ENCODE measurements around the gene PPP2R1B. TPM values are rescaled to one million over a fixed set of nuclear protein-coding genes. Genes with fewer than 3 reads are reported as not detected.

PPP2R1B gene
- total and polyA plus RNA-seq, 2 donors = 10.5 to 15.4 TPM

GRCh38 chr11:111699579-111700156 lies 66.5 kb downstream of the PPP2R1B start:
- Histone ChIP-seq H3K4me1 (ENCODE audit: control insufficient read depth in 2 of 2, insufficient read depth in 2 of 2, low read length in 2 of 2) (no peaks in the 10 kb centered on the region), H3K4me3 (ENCODE audit: low read length in 2 of 2) (no peak overlapping the region), H3K27me3 (ENCODE audit: control insufficient read depth in 2 of 2, insufficient read depth in 1 of 2, low read length in 1 of 2) (no peaks in the 10 kb centered on the region), H3K27ac (ENCODE audit: low read depth in 1 of 2, low read length in 1 of 2) (no peak overlapping the region), H3K36me3 (ENCODE audit: control insufficient read depth in 2 of 2, insufficient read depth in 2 of 2, low read length in 1 of 2) (peaks cover 17 to 21% of the 10 kb centered on the region in 2 donors), H3K9me3 (ENCODE audit: control insufficient read depth in 2 of 2, insufficient read depth in 1 of 2, low read length in 1 of 2) (no peaks in the 10 kb centered on the region)
- DNase-seq (ENCODE audit: low read depth in 6 of 9, low spot score in 9 of 9) = no peak
- WGBS = 100% methylated on average over 1 of the region's 1 CpG

GRCh38 chr11:111698852-111699559 lies 67.2 kb downstream of the PPP2R1B start:
- H3K36me3 ChIP-seq (ENCODE audit: control insufficient read depth in 2 of 2, insufficient read depth in 2 of 2, low read length in 1 of 2) = peaks cover 12 to 15% of the 10 kb centered on the region in 2 donors
- DNase-seq (ENCODE audit: low read depth in 6 of 9, low spot score in 9 of 9) = no peak
- 97% methylated on average over 3 of the region's 3 CpGs for WGBS
- H3K4me3 ChIP-seq (ENCODE audit: low read length in 2 of 2) = no peak overlapping the region
- H3K27me3 ChIP-seq (ENCODE audit: control insufficient read depth in 2 of 2, insufficient read depth in 1 of 2, low read length in 1 of 2) = no peaks in the 10 kb centered on the region
- no peaks in the 10 kb centered on the region for H3K9me3 ChIP-seq (ENCODE audit: control insufficient read depth in 2 of 2, insufficient read depth in 1 of 2, low read length in 1 of 2)
- no peak overlapping the region for H3K27ac ChIP-seq (ENCODE audit: low read depth in 1 of 2, low read length in 1 of 2)
- no peaks in the 10 kb centered on the region for H3K4me1 ChIP-seq (ENCODE audit: control insufficient read depth in 2 of 2, insufficient read depth in 2 of 2, low read length in 2 of 2)

- no peak for DNase-seq (ENCODE audit: low read depth in 6 of 9, low spot score in 9 of 9)
- Histone ChIP-seq H3K36me3 (ENCODE audit: control insufficient read depth in 2 of 2, insufficient read depth in 2 of 2, low read length in 1 of 2) (peaks cover 5 to 7% of the 10 kb centered on the region in 2 donors), H3K4me3 (ENCODE audit: low read length in 2 of 2) (no peak overlapping the region), H3K27ac (ENCODE audit: low read depth in 1 of 2, low read length in 1 of 2) (no peak overlapping the region), H3K27me3 (ENCODE audit: control insufficient read depth in 2 of 2, insufficient read depth in 1 of 2, low read length in 1 of 2) (no peaks in the 10 kb centered on the region), H3K9me3 (ENCODE audit: control insufficient read depth in 2 of 2, insufficient read depth in 1 of 2, low read length in 1 of 2) (no peaks in the 10 kb centered on the region), H3K4me1 (ENCODE audit: control insufficient read depth in 2 of 2, insufficient read depth in 2 of 2, low read length in 2 of 2) (no peaks in the 10 kb centered on the region)
- 99% methylated on average over 1 of the region's 1 CpG for WGBS
These were observed 68.2 kb downstream of the PPP2R1B start for GRCh38 chr11:111697933-111698371.

DNA sequence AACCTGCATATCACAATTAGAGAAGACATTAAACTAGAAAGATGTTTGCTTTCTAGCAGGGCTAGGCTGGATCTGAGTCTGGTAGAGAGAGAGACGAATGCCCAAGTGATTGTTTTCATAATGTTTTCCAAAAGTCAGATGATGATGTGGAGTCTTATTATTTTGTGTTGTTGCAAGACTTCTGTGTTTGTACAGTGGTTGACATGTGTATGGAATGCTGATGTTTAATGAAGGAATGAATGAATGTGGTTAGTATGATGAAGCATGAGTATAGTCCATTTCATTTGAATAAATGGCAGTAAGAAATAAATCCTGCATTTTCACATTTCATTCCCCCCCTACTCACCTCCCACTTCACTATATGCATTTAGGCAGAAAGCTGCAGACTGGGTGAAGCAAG lies 69.6 kb downstream of the PPP2R1B start:
- no peak for DNase-seq (ENCODE audit: low read depth in 6 of 9, low spot score in 9 of 9)
- H3K36me3 ChIP-seq (ENCODE audit: control insufficient read depth in 2 of 2, insufficient read depth in 2 of 2, low read length in 1 of 2) = peaks cover 1 to 6% of the 10 kb centered on the region in 2 donors
- no peak overlapping the region for H3K4me3 ChIP-seq (ENCODE audit: low read length in 2 of 2)
- no peaks in the 10 kb centered on the region for H3K27me3 ChIP-seq (ENCODE audit: control insufficient read depth in 2 of 2, insufficient read depth in 1 of 2, low read length in 1 of 2)
- H3K27ac ChIP-seq (ENCODE audit: low read depth in 1 of 2, low read length in 1 of 2) = no peak overlapping the region
- 93% methylated on average over 1 of the region's 1 CpG for WGBS
- no peaks in the 10 kb centered on the region for H3K4me1 ChIP-seq (ENCODE audit: control insufficient read depth in 2 of 2, insufficient read depth in 2 of 2, low read length in 2 of 2)
- no peaks in the 10 kb centered on the region for H3K9me3 ChIP-seq (ENCODE audit: control insufficient read depth in 2 of 2, insufficient read depth in 1 of 2, low read length in 1 of 2)

DNA sequence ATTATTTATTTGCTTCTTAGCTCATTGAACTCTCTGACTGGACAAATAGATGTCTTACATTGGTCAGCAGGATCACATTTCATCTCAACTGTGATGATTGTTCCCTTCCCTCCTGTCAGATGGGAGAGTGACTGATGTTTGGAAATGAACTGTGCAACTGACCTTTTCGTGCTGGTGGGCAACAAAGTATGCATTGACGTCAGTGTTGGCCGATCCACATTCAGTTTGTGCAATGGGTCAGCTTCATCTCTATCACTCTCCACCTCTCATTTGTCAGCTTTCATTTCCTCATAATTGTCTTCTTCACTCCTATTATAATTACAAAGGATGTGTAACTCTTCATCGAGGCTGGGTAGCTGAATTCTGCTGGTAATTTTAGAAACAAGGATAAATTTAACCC lies 71.3 kb downstream of the PPP2R1B start:
- Histone ChIP-seq H3K4me3 (ENCODE audit: low read length in 2 of 2) (no peak overlapping the region), H3K9me3 (ENCODE audit: control insufficient read depth in 2 of 2, insufficient read depth in 1 of 2, low read length in 1 of 2) (no peaks in the 10 kb centered on the region), H3K27ac (ENCODE audit: low read depth in 1 of 2, low read length in 1 of 2) (no peak overlapping the region), H3K27me3 (ENCODE audit: control insufficient read depth in 2 of 2, insufficient read depth in 1 of 2, low read length in 1 of 2) (no peaks in the 10 kb centered on the region), H3K36me3 (ENCODE audit: control insufficient read depth in 2 of 2, insufficient read depth in 2 of 2, low read length in 1 of 2) (peaks cover 3 to 4% of the 10 kb centered on the region in 2 donors), H3K4me1 (ENCODE audit: control insufficient read depth in 2 of 2, insufficient read depth in 2 of 2, low read length in 2 of 2) (no peaks in the 10 kb centered on the region)
- 96% methylated on average over 4 of the region's 4 CpGs for WGBS
- DNase-seq (ENCODE audit: low read depth in 6 of 9, low spot score in 9 of 9) = no peak

GRCh38 chr11:111693224-111693937 lies 72.8 kb downstream of the PPP2R1B start:
- WGBS = 98% methylated on average over 6 of the region's 6 CpGs
- H3K27me3 ChIP-seq (ENCODE audit: control insufficient read depth in 2 of 2, insufficient read depth in 1 of 2, low read length in 1 of 2) = no peaks in the 10 kb centered on the region
- DNase-seq (ENCODE audit: low read depth in 6 of 9, low spot score in 9 of 9) = no peak
- H3K4me3 ChIP-seq (ENCODE audit: low read length in 2 of 2) = no peak overlapping the region
- no peaks in the 10 kb centered on the region for H3K4me1 ChIP-seq (ENCODE audit: control insufficient read depth in 2 of 2, insufficient read depth in 2 of 2, low read length in 2 of 2)
- H3K36me3 ChIP-seq (ENCODE audit: control insufficient read depth in 2 of 2, insufficient read depth in 2 of 2, low read length in 1 of 2) = peaks cover 3 to 11% of the 10 kb centered on the region in 2 donors
- H3K9me3 ChIP-seq (ENCODE audit: control insufficient read depth in 2 of 2, insufficient read depth in 1 of 2, low read length in 1 of 2) = no peaks in the 10 kb centered on the region
- H3K27ac ChIP-seq (ENCODE audit: low read depth in 1 of 2, low read length in 1 of 2) = no peak overlapping the region

DNA sequence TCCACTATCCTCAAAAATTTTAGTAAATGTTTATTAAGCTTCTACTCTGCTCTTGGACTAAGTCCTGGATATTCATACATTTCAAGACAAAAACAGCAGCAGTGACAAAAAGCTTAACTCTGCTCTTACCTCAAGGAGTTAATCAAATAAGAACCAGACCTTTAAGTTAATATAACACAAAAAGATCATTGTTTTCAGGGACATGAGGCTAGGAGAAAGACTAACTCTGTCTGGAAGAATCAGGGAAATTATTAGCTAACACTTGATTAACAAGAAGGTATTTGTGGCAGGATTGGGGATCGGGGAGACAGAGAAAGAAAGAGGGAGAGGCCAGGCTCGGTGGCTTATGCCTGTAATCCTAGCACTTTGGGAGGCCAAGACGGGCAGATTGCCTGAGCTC lies 74.4 kb downstream of the PPP2R1B start:
- DNase-seq (ENCODE audit: low read depth in 6 of 9, low spot score in 9 of 9) = no peak
- Histone ChIP-seq H3K27ac (ENCODE audit: low read depth in 1 of 2, low read length in 1 of 2) (no peak overlapping the region), H3K9me3 (ENCODE audit: control insufficient read depth in 2 of 2, insufficient read depth in 1 of 2, low read length in 1 of 2) (no peaks in the 10 kb centered on the region), H3K4me1 (ENCODE audit: control insufficient read depth in 2 of 2, insufficient read depth in 2 of 2, low read length in 2 of 2) (no peaks in the 10 kb centered on the region), H3K27me3 (ENCODE audit: control insufficient read depth in 2 of 2, insufficient read depth in 1 of 2, low read length in 1 of 2) (no peaks in the 10 kb centered on the region), H3K36me3 (ENCODE audit: control insufficient read depth in 2 of 2, insufficient read depth in 2 of 2, low read length in 1 of 2) (peaks cover 8 to 18% of the 10 kb centered on the region in 2 donors), H3K4me3 (ENCODE audit: low read length in 2 of 2) (no peak overlapping the region)
- 94% methylated on average over 3 of the region's 3 CpGs for WGBS

GRCh38 chr11:111691176-111691575 lies 75.0 kb downstream of the PPP2R1B start:
- over 99% methylated on average over 2 of the region's 2 CpGs for WGBS

GRCh38 chr11:111688013-111688412 lies 78.2 kb downstream of the PPP2R1B start:
- Histone ChIP-seq H3K4me1 (ENCODE audit: control insufficient read depth in 2 of 2, insufficient read depth in 2 of 2, low read length in 2 of 2) (no peaks in the 10 kb centered on the region), H3K27ac (ENCODE audit: low read depth in 1 of 2, low read length in 1 of 2) (no peak overlapping the region), H3K9me3 (ENCODE audit: control insufficient read depth in 2 of 2, insufficient read depth in 1 of 2, low read length in 1 of 2) (no peaks in the 10 kb centered on the region), H3K4me3 (ENCODE audit: low read length in 2 of 2) (no peak overlapping the region), H3K27me3 (ENCODE audit: control insufficient read depth in 2 of 2, insufficient read depth in 1 of 2, low read length in 1 of 2) (no peaks in the 10 kb centered on the region), H3K36me3 (ENCODE audit: control insufficient read depth in 2 of 2, insufficient read depth in 2 of 2, low read length in 1 of 2) (peaks cover 5 to 18% of the 10 kb centered on the region in 2 donors)
- no peak for DNase-seq (ENCODE audit: low read depth in 6 of 9, low spot score in 9 of 9)
- 97% methylated on average over 7 of the region's 7 CpGs for WGBS

More at GRCh38 chr11:111691176-111691575, 75.0 kb downstream of the PPP2R1B start:
- no peak for DNase-seq (ENCODE audit: low read depth in 6 of 9, low spot score in 9 of 9)
- Histone ChIP-seq H3K36me3 (ENCODE audit: control insufficient read depth in 2 of 2, insufficient read depth in 2 of 2, low read length in 1 of 2) (peaks cover 8 to 18% of the 10 kb centered on the region in 2 donors), H3K4me1 (ENCODE audit: control insufficient read depth in 2 of 2, insufficient read depth in 2 of 2, low read length in 2 of 2) (no peaks in the 10 kb centered on the region), H3K9me3 (ENCODE audit: control insufficient read depth in 2 of 2, insufficient read depth in 1 of 2, low read length in 1 of 2) (no peaks in the 10 kb centered on the region), H3K27ac (ENCODE audit: low read depth in 1 of 2, low read length in 1 of 2) (no peak overlapping the region), H3K4me3 (ENCODE audit: low read length in 2 of 2) (no peak overlapping the region), H3K27me3 (ENCODE audit: control insufficient read depth in 2 of 2, insufficient read depth in 1 of 2, low read length in 1 of 2) (no peaks in the 10 kb centered on the region)

Measured in thymus (tissue), 11 donors.